Measurements from ENCODE around the gene CAMK1.
"Not testable (repeated sequence)": the region's sequence is repeated elsewhere in the genome, so short reads cannot be mapped to it uniquely, and the experiment has no call there.

The CAMK1 gene

DNA sequence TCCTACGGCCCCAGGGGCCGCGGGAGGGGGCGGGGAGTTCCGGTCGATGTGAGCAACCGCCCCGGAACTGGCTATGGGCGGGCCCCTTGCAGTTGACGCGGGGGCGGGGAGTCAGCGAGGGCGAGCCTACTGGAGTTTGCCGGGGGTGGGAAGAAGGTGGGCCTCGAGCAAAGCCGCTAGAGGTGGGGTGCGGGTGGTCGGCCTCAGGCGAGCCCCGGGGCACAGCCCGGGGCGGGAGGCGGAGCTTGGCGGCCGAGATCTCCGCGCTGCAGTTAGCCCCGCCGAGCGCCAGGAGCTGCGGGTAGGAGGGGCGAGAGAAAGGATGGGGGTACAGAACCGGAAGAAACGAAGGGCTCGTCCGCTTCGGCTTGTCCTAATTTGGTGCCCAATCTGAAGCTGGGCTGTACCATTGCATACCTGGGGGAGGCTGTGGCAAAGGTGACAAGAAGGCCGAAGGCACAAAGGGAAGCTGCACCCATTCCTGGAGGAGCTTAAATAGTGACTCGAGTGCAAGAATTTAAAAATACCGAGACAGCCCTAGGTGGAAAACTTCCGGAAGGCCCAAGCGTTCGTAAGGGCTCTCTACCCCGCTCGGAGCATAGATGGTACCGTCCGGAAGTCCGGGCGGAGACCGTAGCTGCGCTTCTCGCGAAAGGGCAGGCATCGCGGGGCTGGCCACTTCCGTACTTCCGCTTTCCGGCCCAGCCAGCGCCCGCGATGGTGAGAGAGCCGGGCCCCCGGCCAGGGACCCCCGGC is 22.8 kb upstream of the CAMK1 start, which contains the start of the genes ARPC4 and TADA3:
Gene ARPC4 (plus strand): TSS at position 678 of the 756 bp plus-strand sequence. CDS start 40 bp downstream, at position 718.
Gene TADA3 (minus strand): TSS at position 69 of the 756 bp plus-strand sequence. CDS start 1,007 bp downstream, outside the sequence.
- peak; percentile 93 to 96 for DNase-seq

DNA sequence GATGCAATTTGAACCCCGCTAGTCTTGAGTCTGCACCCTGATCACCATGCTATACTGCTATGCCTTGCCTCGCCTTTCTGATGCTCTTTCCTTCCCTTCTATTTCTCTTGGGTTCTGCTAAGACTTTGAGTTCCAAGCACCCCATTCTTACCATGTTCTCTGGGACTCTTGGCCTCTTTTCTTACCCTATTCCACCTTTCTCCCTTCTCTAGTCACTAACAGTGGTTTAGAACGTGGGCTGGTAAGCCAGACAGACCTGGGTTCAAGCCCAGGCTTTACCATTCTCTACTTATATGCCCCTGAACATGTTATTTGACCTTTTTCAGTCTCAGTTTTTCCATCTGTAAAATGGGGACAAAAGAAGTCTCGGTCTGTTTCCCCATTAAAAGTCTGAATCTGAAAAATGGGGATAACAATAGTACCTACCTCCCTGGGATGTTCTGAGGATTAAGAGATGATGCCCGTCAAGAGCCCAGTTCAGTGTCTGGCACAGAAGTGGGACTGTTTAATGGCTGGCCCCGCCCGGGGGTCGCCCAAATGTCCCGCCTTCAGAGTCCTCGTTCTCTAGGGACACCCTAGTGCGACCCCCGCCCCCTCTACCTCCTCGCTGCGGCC is 22.1 kb upstream of the CAMK1 start:
- DNase-seq: no peak

DNA sequence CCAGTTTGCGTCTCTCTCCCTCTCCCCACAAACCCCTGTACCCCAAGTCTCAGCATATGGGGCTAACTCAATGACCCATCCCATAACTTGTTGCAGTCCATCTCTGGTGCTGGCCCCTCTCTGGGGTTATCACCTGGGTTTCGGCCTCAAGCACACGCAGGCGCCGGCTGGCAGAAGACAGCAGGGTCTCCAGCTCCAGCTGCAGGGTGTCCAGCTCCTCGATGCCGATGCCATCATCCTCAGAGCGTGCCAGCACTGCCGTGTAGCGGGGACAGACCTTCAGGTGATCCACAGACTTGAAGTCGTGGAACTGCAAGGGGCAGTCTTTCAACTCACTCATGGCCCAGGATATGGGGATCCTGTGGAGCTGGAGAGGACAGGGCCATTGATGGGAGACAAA is 21.4 kb upstream of the CAMK1 start:
- DNase-seq: no peak

DNA sequence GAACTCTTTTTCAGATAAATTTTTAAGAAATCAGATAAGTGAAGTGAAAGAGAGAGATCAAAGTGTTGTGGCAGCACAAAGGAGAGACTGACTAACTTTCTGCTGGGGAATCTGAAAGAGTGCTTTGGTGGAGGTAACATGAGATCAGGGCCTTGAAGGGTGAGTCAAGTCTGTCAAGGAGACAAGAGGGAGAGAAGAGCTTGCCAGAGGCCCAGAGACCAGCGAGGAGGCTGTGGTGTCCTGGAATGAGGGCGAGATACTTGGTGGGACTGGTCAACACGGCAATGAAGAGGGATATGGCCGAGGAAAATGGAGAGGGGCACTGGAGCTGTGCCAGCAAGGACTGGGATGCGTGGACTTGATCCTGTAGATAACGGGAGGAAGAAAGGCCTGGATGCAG is 18.0 kb upstream of the CAMK1 start:
- DNase-seq: no peak

DNA sequence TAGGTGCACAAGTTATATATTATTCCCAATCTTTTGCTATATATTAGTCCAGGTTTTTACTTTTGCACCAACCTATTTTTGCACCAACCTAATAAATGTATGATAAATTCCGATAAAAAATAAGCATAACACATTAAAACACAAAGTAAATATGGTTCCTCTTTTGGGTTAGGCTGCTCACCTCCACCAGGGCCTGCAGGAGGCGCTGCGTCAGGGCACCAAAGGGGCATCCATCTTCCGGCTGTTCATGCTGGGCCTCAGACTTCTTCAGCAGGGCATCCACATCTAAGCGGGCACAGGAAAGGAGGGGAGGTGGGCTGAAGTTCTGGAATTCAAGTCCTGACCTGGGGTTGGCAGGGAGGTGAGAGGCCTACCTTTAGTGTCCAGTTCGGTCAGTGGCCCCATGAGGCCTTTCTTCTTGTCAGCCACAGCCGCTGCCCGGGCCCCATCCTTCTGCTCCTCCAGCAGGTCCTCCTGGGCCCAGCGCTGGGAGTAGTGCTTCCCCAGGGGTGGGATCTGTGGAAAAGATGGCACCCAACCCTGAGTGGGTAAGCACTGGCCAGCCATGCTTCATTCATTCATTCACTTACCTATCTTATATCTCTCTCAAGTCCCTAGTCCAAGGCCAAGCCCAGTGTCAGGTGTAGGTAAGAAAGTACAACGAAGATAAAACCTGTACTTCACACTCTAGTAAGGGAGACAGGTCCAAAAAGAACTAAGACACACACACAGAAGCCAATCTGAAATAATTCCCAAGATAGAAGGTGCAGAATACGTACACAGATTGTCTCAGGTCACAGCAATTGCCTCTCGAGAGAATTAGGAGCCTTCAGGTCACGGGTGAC is 17.3 kb upstream of the CAMK1 start:
- DNase-seq: no peak

DNA sequence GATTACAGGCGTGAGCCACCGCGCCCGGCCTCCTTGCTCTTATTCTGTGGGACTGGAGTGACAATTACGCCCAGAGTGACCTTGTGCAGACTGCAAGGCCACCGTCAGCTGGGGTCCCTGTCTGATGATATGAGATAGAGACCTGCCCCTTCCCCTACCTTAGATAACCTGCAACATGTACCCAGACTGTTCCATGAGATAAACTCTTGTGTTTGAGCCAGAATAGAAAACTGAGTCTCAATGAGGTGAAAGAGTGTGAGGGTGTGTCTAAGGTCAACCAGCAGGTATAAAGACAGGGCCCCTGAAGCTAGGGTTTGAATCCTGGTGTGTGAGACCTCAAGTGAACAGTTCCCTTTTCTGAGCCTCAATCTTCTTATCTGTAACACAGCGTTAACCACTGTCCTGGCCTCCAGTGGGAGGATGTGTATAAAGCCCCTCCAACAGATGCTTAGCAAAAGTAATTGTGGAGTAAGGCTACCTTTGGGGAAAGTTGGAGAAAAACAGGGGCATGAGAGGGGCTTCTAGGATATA is 16.5 kb upstream of the CAMK1 start:
- no peak for DNase-seq

DNA sequence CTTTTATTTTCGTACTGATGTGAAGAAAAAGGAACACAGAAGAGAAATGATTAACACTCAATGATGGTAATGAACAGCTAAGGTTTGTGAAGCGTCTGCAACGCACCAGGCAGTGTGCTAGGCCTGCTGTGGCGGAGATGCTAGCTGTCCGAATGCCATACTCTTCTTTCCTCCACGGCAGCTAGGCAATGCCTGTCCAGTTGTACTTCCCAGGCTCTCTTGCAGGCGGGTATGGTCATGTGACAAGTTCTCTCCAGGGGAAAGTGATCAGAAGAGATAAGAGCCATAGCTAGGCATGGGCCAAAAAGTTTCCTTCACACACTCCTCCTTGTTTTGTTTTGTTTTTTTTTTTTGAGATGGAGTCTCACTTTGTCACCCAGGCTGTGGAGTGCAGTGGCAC is 15.9 kb upstream of the CAMK1 start:
- DNase-seq: no peak

DNA sequence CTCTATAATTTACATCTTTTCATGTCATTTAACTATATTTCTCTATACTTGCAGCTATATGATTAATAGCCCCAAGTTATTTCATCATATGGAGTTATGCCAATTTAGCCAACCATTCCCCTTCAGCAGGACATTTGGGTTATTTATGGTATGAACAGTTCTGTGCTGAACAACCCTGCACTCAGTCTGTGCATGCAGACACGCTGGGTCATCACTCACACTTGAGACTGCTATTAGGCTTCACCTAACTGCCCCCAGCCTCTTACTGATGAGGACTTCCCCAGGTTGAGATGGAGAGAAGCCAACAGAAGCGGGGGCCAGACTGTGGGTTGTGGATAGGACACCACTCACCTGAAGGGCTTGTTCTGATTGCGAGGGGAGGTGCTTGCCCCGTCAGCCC is 15.2 kb upstream of the CAMK1 start:
- no peak for DNase-seq

DNA sequence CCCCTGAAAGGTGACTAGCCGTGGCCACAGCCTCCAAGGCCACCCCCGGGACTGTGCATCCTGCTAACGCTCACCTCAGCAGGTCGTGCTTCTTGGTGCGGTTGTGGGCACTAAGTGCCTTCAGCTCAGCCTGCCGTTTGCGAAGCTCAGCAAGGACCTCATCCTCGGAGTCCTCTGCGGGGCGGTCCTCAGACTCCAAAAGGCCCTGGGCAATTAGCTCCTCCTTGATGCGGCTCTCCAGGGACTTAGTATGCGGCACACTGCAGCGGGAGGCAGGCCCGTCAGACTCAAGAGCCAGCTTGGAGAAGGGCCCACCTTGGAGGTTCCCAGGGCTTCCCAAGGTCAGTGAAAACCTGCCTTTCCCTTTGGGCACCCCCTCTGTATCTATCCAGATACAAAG is 14.2 kb upstream of the CAMK1 start:
- DNase-seq: no peak

DNA sequence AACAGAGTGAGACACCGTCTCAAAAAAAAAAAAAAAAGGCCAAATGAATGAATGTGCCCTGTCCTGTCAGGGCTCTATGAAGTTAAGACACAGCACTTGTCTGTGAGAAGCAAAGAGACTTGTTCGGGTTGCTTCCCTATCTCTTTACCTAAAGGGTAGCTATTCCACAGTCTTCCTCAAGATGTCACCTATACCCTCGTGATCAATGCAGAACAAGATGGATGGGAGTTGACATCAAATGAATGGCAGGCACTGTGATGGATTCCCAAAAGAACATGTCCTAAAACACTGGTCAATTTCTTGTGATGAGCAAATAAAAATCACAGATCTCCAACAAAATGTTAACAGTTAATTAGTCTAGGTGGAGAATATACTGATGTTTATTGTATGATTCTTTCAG is 13.0 kb upstream of the CAMK1 start:
- no peak for DNase-seq

DNA sequence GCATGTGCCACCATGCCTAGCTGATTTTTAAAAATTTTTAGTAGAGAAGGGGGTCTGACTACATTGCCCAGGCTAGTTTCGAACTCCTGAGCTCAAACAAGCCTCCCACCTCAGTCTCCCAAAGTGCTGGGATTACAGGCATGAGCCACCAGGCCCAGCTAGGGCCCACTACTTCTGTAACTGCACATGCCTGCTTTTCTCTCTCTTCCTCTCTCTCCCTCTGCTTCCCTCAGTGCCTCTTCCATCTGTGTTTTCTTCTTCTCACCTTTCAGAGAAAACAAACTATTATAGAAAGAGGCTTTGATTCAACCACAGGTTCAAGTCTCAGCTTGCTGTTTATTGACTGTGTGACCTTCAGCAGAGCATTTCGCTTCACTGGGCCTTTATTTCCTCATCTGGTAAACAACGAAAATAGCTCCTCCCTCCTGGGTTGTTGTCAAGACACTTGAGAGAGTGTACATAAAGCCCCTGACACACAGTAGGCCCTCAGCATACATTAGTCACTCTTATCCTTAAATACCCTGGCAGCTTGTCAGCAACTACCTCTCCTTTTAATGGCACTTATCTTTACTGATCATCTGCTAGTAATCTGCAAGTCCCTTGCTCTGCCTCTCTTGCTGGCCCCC is 12.3 kb upstream of the CAMK1 start:
- DNase-seq: no peak

DNA sequence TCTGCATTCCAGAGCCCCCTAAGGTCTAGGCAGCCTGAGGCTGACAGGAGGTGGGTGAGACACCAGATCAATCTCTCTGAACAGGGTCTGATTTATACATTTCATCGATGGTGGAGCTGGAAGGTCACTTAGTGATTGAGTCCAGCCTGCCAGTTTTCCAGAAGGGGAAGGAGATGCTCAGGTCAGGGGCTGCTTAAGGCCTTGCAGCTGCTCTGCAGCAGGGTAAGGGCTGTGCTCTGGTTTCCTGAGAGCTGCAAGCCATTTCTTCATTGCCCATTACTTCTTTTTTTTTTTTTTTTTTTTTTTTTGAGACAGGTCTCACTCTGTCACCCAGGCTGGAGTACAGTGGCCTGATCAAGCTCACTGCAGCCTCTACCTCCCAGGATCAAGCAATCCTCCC is 11.8 kb upstream of the CAMK1 start:
- DNase-seq: no peak

DNA sequence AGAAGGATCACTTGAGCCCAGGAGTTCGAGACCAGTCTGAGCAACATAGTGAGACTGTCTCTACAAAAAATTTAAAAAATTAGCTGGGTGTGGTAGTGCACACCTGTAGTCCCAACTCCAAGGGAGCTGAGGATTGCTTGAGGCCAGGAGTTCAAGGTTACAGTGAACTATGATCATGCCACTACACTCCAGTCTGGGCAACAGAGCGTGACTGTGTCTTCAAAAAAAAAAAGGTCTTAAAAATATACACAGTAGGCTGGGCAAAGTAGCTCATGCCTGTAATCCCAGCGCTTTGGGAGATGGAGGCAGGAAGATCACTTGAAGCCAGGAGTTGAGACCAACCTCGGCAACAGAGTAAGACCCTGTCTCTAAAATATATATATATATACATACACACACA is 11.2 kb upstream of the CAMK1 start:
- no peak for DNase-seq

DNA sequence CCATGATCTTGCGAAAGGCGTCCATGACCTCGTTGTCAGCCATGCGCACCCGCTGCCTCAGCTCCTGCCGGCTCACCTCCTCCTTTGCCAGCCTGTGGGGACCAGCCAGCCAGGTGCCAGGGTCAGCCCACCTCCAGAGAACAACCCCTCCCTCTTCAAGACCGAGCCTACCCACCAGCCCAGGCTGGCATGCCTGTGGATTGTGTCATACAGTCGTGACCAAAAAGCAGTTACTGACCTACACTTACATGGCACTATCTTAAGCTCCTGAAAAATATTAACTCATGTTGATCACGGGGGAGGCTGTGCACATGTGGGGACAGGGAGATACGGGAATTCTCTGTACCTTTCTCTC is 10.7 kb upstream of the CAMK1 start:
- DNase-seq: no peak

DNA sequence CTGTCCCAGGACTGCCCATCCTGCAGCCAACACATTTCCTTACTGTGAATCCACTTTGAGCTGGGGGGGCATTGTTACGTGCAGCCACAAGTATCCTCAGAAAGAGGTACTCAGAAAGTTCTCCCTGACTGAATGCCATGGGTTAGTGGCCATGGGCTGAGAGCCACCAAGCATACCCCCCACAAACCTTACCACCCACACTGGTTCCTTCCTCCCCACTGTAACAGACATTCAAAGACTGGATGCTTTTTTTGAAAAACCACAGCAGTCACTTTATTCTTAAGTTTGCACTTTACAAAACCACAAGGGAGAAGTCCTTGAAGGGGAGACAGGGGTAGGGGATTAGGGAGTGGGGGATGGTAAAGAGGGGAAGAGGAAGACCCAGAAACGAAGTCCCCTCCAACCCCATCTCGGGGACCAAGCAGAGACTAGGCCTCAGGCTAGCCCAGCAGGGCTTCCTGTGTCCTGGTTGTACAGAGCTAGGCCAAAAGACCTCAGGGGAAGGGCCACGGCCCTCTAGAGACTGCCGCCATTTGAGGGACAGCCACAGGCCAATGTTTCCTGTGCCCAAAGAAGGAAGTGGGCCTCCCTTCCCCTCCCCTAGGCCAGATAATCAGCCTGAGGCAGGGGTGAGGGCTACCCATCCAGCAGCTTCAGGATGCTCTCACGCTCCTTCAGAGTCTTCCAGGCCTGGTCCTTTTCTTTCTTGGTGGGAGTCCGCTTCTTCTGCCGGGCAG is 10.1 kb upstream of the CAMK1 start:
- no peak for DNase-seq

DNA sequence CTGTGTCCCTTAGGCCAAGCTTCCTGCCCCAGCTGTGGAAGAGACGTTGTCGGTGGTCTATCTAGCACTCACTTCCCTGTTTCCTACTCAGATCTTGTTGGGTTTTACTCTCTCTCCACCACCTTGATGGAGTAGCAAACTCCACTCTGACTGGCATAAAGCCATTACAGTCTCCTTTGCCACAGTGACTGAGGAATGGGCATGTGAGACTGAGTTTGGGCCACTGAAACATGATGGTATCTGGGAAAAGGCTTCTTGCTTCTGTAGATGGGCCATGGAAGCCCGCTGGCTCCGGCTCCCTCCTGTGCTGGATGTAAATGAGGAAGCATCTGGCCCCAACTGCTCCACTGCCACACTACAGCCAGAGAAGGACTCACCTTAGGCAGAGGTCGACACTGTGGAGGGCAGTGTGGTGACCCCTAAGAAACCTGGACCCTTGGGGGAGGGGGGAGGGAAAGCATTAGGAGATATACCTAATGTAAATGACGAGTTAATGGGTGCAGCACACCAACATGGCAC is 9.4 kb upstream of the CAMK1 start:
- no peak for DNase-seq

DNA sequence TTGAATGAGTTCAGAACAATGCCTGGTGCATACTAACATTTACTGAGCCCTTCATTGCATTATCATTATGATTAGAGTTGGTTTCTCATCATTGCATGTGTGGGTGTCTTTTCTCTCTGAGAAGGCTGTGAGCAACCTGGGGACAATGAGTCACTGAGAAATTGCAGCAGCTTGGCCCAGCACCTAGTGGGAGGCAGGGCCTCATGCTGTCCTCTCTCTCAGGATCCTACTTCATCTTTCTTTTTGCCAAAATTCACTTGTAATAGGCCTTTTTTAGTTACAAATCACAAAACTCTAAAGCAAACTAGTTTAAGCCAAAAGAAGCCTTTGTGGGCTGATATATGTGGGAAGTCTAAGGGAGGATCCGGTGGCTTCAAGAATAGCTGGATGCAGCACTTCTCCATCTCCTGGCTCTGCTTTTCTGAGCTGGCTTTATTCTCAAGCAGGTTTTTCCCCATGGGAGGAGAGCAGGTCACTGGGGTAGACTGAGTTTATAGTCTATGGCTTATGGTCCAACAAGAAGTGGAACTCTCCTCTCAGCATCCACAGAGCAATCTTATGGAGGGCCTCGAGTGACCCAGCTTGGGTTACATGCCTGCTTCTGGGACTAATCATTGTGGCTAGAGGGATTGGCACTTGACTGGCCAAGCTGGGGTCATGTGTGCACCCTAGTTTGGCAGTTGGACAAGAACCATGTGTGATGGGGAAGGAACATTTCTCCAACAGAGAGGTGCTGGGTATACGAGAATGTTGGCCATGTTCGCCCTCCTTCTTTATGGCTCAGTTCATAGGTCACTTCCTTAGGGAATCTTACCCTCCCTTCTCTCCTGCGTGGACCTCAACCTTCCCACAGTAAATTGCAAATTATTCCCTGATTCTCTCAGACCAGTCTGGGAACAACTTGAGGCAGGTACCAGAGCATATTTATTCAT is 8.7 kb upstream of the CAMK1 start:
- DNase-seq: peak; percentile 48 to 57

DNA sequence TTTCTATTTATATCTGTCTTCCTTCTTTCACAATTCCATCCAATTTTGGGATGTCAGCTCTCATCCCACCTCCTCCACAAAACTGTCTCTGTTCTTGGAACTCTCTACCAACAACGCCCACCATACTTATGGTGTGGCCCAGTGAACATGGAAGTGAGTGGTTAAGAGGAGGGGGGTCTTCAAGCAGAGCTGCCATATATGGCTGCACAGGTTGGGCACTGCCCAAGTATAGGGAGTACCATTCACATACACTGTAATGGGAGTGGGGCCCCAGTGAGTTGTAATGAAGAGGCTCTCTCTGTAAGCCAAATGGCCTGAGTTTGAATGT is 7.9 kb upstream of the CAMK1 start:
- no peak for DNase-seq

DNA sequence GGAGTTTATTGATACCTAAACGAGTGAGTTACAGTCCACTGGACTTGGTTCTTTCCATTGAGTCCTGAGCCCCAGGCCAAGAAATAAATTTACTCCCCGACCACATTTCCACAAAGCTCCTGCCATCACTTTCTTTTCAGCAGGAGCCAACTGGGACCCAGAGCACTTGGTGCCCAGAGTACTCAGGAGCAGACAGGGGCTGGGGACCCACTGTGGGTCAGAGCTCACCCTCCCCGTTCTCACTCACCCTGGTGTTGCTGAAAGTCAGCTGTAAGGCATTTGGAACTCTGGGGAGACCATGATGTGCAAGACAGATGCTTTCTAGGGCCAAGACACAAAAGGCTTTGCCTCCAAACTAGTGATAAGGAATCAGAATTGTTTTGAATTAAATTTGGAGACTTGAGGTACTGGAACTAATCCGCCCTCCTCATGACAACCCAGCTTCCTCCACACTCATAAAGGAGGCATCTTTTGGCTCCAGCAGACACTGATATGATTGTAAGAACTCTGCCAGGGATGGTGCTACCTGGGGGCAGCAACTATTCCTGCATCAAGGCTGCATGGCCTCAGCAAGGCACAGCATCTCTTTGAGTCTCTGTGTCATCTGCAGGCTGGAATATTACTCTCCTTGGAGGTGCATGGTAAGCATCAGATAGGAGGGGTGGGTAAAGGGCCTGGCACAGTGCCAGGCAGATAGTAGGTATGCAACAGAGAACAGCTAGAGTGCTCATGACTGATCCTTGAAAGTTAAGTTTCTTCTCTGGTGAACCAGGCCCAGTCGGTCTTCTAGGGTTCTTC is 7.3 kb upstream of the CAMK1 start:
- DNase-seq: no peak

DNA sequence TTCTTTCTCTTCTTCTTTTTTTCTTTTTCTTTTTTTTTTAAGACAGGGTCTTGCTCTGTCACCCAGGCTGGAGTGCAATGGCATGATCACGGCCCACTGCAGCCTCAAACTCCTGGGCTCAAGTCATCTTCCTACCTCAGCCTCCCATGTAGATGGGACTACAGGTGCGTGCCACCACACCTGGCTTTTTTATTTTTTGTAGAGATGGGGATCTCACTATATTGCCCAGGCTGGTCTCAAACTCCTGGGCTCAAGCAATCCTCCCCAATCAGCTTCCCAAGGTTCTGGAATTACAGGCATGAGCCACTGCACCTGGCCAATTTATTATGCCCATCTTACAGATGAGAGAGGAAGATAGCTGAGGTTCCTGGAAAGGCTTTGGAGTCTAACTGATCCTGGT is 1.3 kb upstream of the CAMK1 start:
- DNase-seq: not testable (repeated sequence)

Data from activated CD4-positive, alpha-beta T cell treated with anti-CD3 and anti-CD28 coated beads for 4 hours (primary cell).